HG03196 (cell line): ENCODE results near the gene SPATA2.

Experiments
- ATAC-seq: cut with Tn5 transposase; IDR thresholded peaks from one replicate; pipeline ENCODE4 v1.9.1; 2021; ENCODE audit not compliant: unreplicated experiment

The SPATA2 gene

GRCh38 chr20:49935746-49936152 is 20.4 kb upstream of the SPATA2 start:
- no peak for ATAC-seq

- ATAC-seq: no peak
Measured at GRCh38 chr20:49929142-49929494, 13.8 kb upstream of the SPATA2 start.

DNA sequence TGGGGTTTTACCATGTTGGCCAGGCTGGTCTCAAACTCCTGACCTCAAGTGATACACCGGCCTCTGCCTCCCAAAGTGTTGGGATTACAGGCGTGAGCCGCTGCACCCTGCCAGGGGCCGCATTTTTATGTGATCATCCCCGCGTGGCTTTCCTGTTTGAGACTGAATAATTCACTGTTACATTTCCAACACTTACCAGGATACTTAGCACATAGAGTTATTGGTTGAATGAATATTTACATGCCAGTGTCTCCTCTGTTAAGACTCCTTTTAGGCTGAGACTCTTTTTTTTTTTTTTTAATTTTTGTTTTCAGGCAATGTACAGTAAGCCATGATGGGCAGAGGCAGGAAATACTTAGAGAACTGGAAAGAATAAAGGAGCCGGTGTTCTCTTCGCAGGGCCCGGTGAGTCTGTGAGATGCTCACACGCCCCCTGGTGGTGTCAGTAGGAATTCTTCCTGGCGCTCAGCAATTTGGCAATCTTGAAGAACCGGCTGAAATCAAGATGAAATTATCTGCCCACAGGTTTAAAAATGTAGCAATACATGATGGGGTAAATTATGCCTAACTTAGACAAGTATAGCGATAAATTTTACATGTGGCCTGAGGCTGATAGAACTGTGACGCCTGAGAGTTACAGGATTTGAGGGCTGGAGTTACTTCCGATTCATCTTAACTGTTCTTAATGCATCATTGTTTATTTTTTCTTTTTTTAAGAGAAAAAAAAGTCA is 13.2 kb upstream of the SPATA2 start:
- no peak for ATAC-seq

GRCh38 chr20:49925901-49926454 is 10.6 kb upstream of the SPATA2 start:
- ATAC-seq: no peak

DNA sequence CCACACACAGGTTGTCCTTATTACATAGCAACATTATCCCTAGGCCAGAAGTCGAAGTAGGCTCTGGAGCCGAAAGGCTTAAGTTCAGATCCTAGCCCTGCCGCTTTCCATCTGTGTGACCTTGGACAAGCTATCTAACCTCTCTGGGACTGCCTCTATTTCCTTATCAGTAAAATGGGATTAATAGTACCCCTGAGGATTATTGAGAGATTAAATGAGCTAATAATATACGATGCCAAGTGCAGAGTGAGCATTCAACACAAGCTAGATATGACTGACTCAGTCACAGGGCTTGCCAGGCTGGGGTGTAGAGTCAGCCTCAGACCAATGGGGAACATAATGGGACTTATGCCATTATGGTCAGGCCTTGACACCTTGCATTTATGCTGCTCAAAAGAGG is 8.9 kb upstream of the SPATA2 start:
- no peak for ATAC-seq

DNA sequence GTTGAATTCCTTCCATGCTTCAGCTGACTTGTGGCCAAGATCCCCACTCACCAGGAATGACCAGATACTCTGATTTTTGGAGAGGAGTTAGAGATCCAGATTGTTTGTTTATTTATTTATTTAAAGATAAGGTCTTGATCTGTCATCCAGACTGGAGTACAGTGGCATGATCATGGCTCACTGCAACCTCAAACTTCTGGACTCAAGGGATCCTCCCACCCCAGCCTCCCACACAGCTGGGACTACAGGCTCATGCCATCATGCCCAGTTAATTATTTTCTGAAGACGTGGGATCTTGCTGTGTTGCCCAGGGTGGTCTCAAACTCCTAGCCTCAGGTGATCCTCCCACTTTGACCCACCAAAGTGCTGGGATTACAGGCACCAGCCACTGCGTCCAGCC is 4.1 kb upstream of the SPATA2 start:
- no peak for ATAC-seq

- ATAC-seq: no peak
Measured at GRCh38 chr20:49919009-49919408, 3.7 kb upstream of the SPATA2 start.

DNA sequence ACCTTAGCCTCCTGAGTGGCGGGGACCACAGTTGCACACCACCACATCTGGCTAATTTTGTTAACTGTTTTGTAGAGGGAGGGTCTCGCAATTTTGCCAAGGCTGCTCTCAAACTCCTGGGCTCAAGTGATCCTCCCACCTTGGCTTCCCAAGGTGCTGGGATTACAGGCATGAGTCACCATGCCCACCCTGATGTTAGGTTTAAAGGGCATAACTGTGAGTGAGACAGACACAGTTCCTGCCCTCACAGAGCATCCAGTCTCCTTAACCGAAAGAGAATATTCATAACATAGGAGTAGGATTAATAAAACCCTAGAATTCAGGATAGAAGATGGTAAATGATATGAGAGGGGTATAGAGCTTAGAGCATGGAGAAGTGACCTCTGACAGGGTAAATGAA is 3.1 kb upstream of the SPATA2 start:
- no peak for ATAC-seq

DNA sequence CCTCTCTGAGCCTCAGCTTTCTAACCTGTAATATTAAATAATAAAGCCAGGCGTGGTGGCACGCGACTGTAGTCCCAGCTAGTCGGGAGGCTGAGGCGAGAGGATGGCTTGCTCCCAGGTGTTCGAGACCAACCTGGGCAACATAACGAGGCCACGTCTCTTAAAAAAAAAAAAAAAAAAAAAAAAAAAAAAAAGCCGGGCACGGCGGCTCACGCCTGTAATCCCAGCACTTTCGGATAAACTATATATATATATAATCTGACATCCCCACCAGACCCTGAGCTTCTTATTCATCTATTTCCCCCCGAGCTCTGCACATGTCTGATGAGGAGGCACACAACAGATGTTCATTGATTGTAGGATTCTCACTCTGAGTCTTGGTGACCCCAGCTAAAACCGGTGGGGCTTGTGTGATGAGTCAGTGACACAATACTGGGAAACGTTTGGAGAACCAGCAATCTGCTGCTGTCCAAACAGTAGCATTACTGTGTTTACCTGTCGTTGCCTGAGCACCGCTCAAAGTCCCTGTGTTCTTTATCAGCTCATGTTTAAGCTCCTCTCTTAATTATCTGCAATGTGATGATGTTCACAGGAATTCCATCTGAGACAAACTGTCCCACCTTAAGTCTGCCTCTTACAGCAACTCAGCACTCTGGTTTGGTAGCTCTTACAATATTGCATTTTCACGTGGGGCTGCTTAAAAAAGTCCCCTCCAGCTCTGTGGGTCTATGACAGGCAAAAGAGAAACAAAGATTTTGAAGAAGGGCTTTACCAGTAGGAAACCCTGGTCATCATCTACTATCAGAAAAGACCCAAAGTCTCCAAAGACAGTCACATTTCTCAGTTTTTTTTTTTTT is 1.0 kb upstream of the SPATA2 start:
- no peak for ATAC-seq

- peak; percentile 29 for ATAC-seq
Measured at GRCh38 chr20:49915118-49915379, 280 bp downstream of the SPATA2 start.

DNA sequence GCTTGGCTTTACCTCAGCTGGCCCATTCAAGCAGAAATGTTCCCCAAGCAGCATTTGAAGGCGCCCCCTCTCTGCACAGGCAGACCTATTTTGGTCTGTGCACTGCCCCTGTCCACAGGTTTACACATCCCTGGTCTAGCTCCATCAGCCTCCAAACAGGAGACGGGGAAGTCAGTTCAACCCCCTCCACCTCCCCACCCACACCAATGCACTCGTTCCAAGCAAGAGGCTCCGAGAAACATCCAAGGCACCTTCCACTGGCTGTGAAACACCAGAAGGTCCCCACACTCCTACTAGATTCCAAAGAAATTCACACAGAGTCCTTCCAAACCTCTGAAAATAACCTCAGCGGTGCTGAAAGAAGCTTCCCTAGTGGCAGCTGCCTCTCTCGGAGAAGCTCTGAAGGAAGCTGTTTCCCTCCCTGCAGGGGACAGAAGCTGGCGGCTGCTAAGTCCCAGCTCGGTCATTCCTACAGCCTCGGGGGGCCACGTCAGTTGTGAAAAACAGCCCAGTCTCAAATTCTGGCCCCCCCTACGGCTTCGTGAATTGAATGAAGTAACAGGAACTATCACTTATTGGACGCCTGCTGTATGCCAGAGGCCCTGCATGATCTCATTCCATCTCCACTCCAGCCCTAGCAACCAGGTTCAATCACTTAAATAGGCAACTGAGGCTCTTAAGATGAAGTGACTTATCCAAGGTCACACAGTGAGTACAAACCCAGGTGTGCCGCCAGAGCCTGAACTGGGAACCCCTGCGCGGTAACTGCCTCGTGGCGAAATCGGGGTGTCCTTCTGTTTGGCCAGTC is 815 bp downstream of the SPATA2 start:
- no peak for ATAC-seq

- ATAC-seq: no peak
Measured at GRCh38 chr20:49913399-49914047, 1.8 kb downstream of the SPATA2 start.

GRCh38 chr20:49910340-49910706 is 5.0 kb downstream of the SPATA2 start:
- ATAC-seq: no peak

GRCh38 chr20:49909499-49910339 is 5.6 kb downstream of the SPATA2 start:
- no peak for ATAC-seq

DNA sequence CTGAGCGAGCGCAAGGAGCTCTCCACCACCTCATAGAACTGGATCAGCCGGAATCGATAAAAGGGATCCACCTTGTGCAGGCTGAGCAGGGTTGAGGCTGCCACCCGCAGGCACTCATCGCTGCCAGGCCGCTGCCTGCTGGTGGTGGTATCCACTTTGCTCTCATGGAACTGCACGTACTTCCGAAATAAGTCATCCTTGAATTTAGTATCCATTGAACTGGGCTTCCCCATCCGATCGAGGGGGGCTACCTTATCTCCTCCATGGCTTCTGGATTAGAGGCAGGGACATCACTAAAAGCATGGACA is 7.1 kb downstream of the SPATA2 start:
- no peak for ATAC-seq

DNA sequence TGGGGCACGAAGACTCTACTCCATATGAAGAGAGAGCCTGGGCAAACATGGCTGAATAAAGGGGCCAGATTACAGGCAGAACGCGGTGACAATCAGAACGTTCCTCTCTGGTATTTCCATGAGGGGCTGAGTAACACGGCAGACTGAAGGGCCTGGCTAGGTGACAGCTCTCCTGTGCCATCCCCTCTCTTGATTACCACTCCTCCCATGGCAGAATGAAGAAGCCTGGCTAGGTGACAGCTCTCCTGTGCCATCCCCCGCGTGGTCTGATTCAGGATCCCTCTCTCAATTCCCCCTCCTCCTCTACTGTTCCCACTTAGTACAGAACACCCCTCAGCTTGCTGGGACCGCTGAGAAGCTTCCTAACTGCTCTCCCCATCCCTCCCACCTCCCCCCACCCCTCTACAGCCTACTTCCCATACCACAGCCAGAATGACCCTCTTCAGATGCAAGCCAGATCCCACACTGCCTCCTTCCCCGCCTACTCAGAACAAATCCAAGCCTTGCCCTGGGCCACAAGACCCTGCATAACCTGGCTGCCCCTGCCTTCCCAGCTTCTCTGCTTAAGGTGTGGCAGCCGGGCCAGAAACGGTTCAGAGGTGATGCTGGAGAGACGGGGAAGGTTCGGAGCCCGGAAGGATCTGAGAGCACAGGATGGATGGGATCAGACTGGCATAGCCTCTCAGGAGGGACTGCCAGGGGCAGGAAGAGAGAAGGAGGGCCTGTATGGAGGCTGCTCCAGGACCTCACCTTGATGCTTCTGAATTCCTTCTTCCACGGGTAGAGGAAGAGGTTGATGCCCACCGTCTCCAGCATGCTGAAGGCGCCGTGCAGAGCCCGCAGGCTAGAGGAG is 7.7 kb downstream of the SPATA2 start:
- ATAC-seq: no peak

DNA sequence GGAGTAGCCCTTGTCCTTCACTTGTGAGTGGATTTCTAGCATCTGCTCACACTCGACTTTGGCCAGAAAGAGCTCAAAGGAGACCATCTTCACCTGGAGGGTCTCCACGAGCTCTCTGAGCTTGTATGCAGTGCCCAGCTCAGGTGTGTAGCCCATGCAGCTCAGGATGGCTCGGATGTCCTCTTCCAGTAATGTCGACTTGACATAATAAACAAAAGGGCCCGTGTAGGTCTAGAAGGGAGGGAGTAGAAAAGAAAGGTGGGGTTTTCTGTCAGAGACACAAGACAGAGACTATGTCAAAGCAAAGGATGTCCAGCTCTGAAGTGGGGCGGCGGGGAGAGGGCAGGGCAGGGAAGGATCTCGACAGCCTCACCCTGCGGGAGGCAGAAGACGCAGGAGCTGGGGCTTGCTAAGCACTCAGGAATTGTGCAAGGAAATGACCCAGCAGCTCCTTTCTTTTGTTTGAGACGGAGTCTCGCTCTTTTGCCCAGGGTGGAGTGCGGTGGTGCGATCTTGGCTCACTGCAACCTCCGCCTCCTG is 8.6 kb downstream of the SPATA2 start:
- no peak for ATAC-seq

- ATAC-seq: no peak
Measured at GRCh38 chr20:49906101-49906604, 9.2 kb downstream of the SPATA2 start.
